HAP-1 (cell line): ENCODE measurements around the gene ALG5.

Source experiments
- DNase-seq, 2 experiments: peaks; one replicate each; pipeline ENCODE4 v3.0.0-alpha.2; 2016 to 2020; ENCODE audit warnings: low spot score in 2 of 2
- H3K27me3 ChIP-seq: fragments of 250-450 bp; sonication (Bioruptor Pico); 2 replicates; pipeline ENCODE4 v1.5.1; 2020; ENCODE audit warnings: low read depth, mild to moderate bottlenecking, moderate library complexity
- H3K36me3 ChIP-seq: fragments of 250-450 bp; sonication (Bioruptor Pico); replicated peaks from 2 replicates; pipeline ENCODE4 v1.5.1; 2020; ENCODE audit warnings: mild to moderate bottlenecking
- H3K4me1 ChIP-seq: fragments of 250-450 bp; sonication (Bioruptor Pico); 2 replicates; pipeline ENCODE4 v1.5.1; 2020; ENCODE audit warnings: mild to moderate bottlenecking
- H3K4me3 ChIP-seq: fragments of 250-450 bp; sonication (Bioruptor Pico); 2 replicates; pipeline ENCODE4 v1.5.1; 2020; ENCODE audit warnings: mild to moderate bottlenecking, moderate library complexity
- H3K9me3 ChIP-seq: fragments of 250-450 bp; sonication (Bioruptor Pico); 2 replicates; pipeline ENCODE4 v1.5.1; 2020; ENCODE audit warnings: mild to moderate bottlenecking, moderate library complexity
- in situ Hi-C: fragments of 300-500 bp; cut with MboI; formaldehyde crosslinking; loops from 3 replicates; pipeline ENCODE4 v1.14.3; 2020; ENCODE audit warnings: low sequenced_read_pairs, inconsistent platforms, mixed read lengths

The ALG5 gene

GRCh38 chr13:36915896-36916640, 83.1 kb downstream of the ALG5 start:
- H3K36me3 ChIP-seq, result no peaks in the 10 kb centered on the region
- in situ Hi-C loops, result no loop called here
- H3K9me3 ChIP-seq, result no peaks in the 10 kb centered on the region
- no peak for DNase-seq
- H3K4me3 ChIP-seq, result no peak overlapping the region
- no peaks in the 10 kb centered on the region for H3K27me3 ChIP-seq
- peaks cover 18% of the 10 kb centered on the region for H3K4me1 ChIP-seq

- Histone ChIP-seq H3K4me3 (no peak overlapping the region), H3K4me1 (peaks cover 18% of the 10 kb centered on the region), H3K9me3 (no peaks in the 10 kb centered on the region), H3K27me3 (no peaks in the 10 kb centered on the region), H3K36me3 (no peaks in the 10 kb centered on the region)
- no peak for DNase-seq
- in situ Hi-C loops, result no loop called here
Observed at GRCh38 chr13:36915106-36915505, 84.0 kb downstream of the ALG5 start.

- H3K4me1 ChIP-seq, result peaks cover 18% of the 10 kb centered on the region
- no peaks in the 10 kb centered on the region for H3K27me3 ChIP-seq
- in situ Hi-C loops, result no loop called here
- DNase-seq, result no peak
- H3K4me3 ChIP-seq, result no peak overlapping the region
- no peaks in the 10 kb centered on the region for H3K36me3 ChIP-seq
- no peaks in the 10 kb centered on the region for H3K9me3 ChIP-seq
Observed at GRCh38 chr13:36914648-36915047, 84.5 kb downstream of the ALG5 start.

- no peaks in the 10 kb centered on the region for H3K27me3 ChIP-seq
- peaks cover 17% of the 10 kb centered on the region for H3K4me1 ChIP-seq
- H3K36me3 ChIP-seq, result no peaks in the 10 kb centered on the region
- no peak overlapping the region for H3K4me3 ChIP-seq
- no peak for DNase-seq
- in situ Hi-C loops, result no loop called here
- no peaks in the 10 kb centered on the region for H3K9me3 ChIP-seq
Observed at GRCh38 chr13:36913463-36913862, 85.7 kb downstream of the ALG5 start.

GRCh38 chr13:36912973-36913372, 86.2 kb downstream of the ALG5 start:
- no peaks in the 10 kb centered on the region for H3K9me3 ChIP-seq
- peaks cover 15% of the 10 kb centered on the region for H3K4me1 ChIP-seq
- in situ Hi-C loops, result no loop called here
- no peaks in the 10 kb centered on the region for H3K36me3 ChIP-seq
- no peak for DNase-seq
- no peaks in the 10 kb centered on the region for H3K27me3 ChIP-seq
- no peak overlapping the region for H3K4me3 ChIP-seq

- in situ Hi-C loops, result no loop called here
Observed at GRCh38 chr13:36912369-36912768, 86.8 kb downstream of the ALG5 start.

GRCh38 chr13:36910545-36910944, 88.6 kb downstream of the ALG5 start:
- in situ Hi-C loops, result no loop called here
- DNase-seq, result no peak
- H3K36me3 ChIP-seq, result no peaks in the 10 kb centered on the region
- peaks cover 9% of the 10 kb centered on the region for H3K4me1 ChIP-seq
- H3K4me3 ChIP-seq, result no peak overlapping the region
- no peaks in the 10 kb centered on the region for H3K27me3 ChIP-seq
- no peaks in the 10 kb centered on the region for H3K9me3 ChIP-seq

More at GRCh38 chr13:36912369-36912768, 86.8 kb downstream of the ALG5 start:
- Histone ChIP-seq H3K4me1 (peaks cover 10% of the 10 kb centered on the region), H3K4me3 (no peak overlapping the region), H3K9me3 (no peaks in the 10 kb centered on the region), H3K27me3 (no peaks in the 10 kb centered on the region), H3K36me3 (no peaks in the 10 kb centered on the region)
- DNase-seq, result no peak

GRCh38 chr13:36907821-36908220, 91.3 kb downstream of the ALG5 start:
- H3K4me1 ChIP-seq, result 0 out of 2 replicates have a peak, but pooled peaks cover 4% of the 10 kb centered on the region
- no peak for DNase-seq
- no peaks in the 10 kb centered on the region for H3K27me3 ChIP-seq
- H3K36me3 ChIP-seq, result no peaks in the 10 kb centered on the region
- H3K9me3 ChIP-seq, result no peaks in the 10 kb centered on the region
- no peak overlapping the region for H3K4me3 ChIP-seq
- in situ Hi-C loops, result no loop called here

- in situ Hi-C loops, result no loop called here
- no peaks in the 10 kb centered on the region for H3K36me3 ChIP-seq
- 0 out of 2 replicates have a peak, but pooled peaks cover 4% of the 10 kb centered on the region for H3K4me1 ChIP-seq
- DNase-seq, result no peak
- H3K4me3 ChIP-seq, result no peak overlapping the region
- no peaks in the 10 kb centered on the region for H3K9me3 ChIP-seq
- H3K27me3 ChIP-seq, result no peaks in the 10 kb centered on the region
Observed at GRCh38 chr13:36907266-36907665, 91.9 kb downstream of the ALG5 start.

GRCh38 chr13:36905944-36906343, 93.2 kb downstream of the ALG5 start:
- in situ Hi-C loops, result no loop called here
- Histone ChIP-seq H3K4me1 (0 out of 2 replicates have a peak, but pooled peaks cover 4% of the 10 kb centered on the region), H3K27me3 (no peaks in the 10 kb centered on the region), H3K9me3 (no peaks in the 10 kb centered on the region), H3K4me3 (no peak overlapping the region), H3K36me3 (no peaks in the 10 kb centered on the region)
- no peak for DNase-seq

GRCh38 chr13:36903925-36904595, 95.1 kb downstream of the ALG5 start:
- no peaks in the 10 kb centered on the region for H3K27me3 ChIP-seq
- 0 out of 2 replicates have a peak, but pooled peaks cover 4% of the 10 kb centered on the region for H3K4me1 ChIP-seq
- no peak overlapping the region for H3K4me3 ChIP-seq
- in situ Hi-C loops, result no loop called here
- H3K36me3 ChIP-seq, result no peaks in the 10 kb centered on the region
- DNase-seq, result no peak
- no peaks in the 10 kb centered on the region for H3K9me3 ChIP-seq
